MCF 10A (cell line): ENCODE results near the gene DDX4. TPM values are rescaled to one million over a fixed set of nuclear protein-coding genes. Genes with fewer than 3 reads are reported as not detected.
"Not testable (repeated sequence)": the region's sequence is repeated elsewhere in the genome, so short reads cannot be mapped to it uniquely, and the experiment has no call there.

Experiments
- BruUV-seq: library from RNA; stranded (reverse); fragments of 400-500 nt; replicated peaks from 2 replicates; lab custom pipeline; 2021; lab: Mats Ljungman, UMichigan
- CTCF ChIA-PET: fragments of 300-600 bp; sonication (Branson Sonifier 250); formaldehyde crosslinking; extraction: SDS; loops from one replicate; lab custom pipeline; 2021; ENCODE audit warnings: antibody characterized with exemption, inconsistent platforms; lab: Yijun Ruan, JAX
- POLR2A ChIA-PET: fragments of 300-600, 350-650 bp; sonication (Branson Sonifier 250); formaldehyde crosslinking; extraction: SDS; loops from one replicate; lab custom pipeline; 2020; ENCODE audit warnings: antibody characterized with exemption, inconsistent platforms; lab: Yijun Ruan, JAX
- DNase-seq: peaks from one replicate; pipeline ENCODE4 v3.0.0-alpha.2; 2018; ENCODE audit not compliant: unreplicated experiment
- H3K27ac Mint-ChIP-seq: one replicate; pipeline ENCODE4 v1.8.0; 2022; ENCODE audit warnings: mild to moderate bottlenecking, low read depth, mixed read lengths; ENCODE audit not compliant: unreplicated experiment
- H3K27me3 Mint-ChIP-seq: one replicate; pipeline ENCODE4 v1.8.0; 2022; ENCODE audit warnings: mixed read lengths; ENCODE audit not compliant: insufficient read depth, unreplicated experiment
- H3K36me3 Mint-ChIP-seq: one replicate; pipeline ENCODE4 v1.8.0; 2022; ENCODE audit warnings: mild to moderate bottlenecking, moderate library complexity, mixed read lengths; ENCODE audit not compliant: insufficient read depth, unreplicated experiment
- H3K4me1 Mint-ChIP-seq: one replicate; pipeline ENCODE4 v1.8.0; 2022; ENCODE audit warnings: mixed read lengths; ENCODE audit not compliant: insufficient read depth, unreplicated experiment
- H3K4me3 Mint-ChIP-seq: one replicate; pipeline ENCODE4 v1.8.0; 2022; ENCODE audit warnings: mild to moderate bottlenecking, moderate library complexity, mixed read lengths; ENCODE audit not compliant: unreplicated experiment
- H3K9me3 Mint-ChIP-seq: one replicate; pipeline ENCODE4 v1.8.0; 2022; ENCODE audit warnings: mixed read lengths; ENCODE audit not compliant: unreplicated experiment
- intact Hi-C: fragments of 100-400 bp; cut with micrococcal nuclease; formaldehyde crosslinking; loops from 2 replicates; pipeline ENCODE4 v1.14.1; 2022
- total RNA-seq: library from RNA; stranded (reverse); gene quantifications from 2 replicates; pipeline ENCODE4 v1.2.3, GENCODE V29; 2022
- TF ChIP-seq, protein P1 (sequence below): fragments of 200-600 bp; IDR thresholded peaks from one replicate; pipeline ENCODE4 v1.8.0; 2022; ENCODE audit warnings: antibody characterized with exemption, mild to moderate bottlenecking; ENCODE audit not compliant: unreplicated experiment

DDX4 gene
- total RNA-seq, 1 experiment from 2014 or later: not detected

DNA sequence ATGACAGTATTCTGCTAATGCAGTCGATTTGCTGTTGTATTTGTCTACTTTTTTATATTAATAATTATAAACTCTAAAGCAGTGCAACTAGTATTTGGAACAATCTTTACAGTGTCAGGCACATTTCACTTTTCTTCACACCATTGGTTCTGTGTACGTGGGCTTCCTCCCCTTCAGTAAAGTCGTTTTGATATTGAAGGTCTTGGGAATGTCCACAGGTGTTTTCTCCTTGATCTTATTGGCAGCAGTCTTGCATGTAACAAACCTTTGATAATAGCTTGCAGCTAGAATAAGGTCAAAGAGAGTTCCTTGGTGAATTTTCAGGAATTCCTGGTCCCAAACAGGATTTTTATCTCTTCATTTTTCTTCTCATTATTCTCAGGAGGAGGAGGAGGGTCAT, 12.2 kb downstream of the DDX4 start:
- no peaks in the 10 kb centered on the region for H3K27me3 Mint-ChIP-seq
- H3K4me1 Mint-ChIP-seq: no peaks in the 10 kb centered on the region
- CTCF ChIA-PET: interaction anchor here (0.6 kb wide), 2 partner anchors 46 to 147 kb away, joined by 3 to 4 read pairs; no protein-coding TSS in a partner anchor
- no peak overlapping the region for H3K4me3 Mint-ChIP-seq
- no peaks in the 10 kb centered on the region for H3K9me3 Mint-ChIP-seq
- no peaks in the 10 kb centered on the region for H3K36me3 Mint-ChIP-seq
- POLR2A ChIA-PET: no interaction called here
- TF ChIP-seq, protein P1, sequence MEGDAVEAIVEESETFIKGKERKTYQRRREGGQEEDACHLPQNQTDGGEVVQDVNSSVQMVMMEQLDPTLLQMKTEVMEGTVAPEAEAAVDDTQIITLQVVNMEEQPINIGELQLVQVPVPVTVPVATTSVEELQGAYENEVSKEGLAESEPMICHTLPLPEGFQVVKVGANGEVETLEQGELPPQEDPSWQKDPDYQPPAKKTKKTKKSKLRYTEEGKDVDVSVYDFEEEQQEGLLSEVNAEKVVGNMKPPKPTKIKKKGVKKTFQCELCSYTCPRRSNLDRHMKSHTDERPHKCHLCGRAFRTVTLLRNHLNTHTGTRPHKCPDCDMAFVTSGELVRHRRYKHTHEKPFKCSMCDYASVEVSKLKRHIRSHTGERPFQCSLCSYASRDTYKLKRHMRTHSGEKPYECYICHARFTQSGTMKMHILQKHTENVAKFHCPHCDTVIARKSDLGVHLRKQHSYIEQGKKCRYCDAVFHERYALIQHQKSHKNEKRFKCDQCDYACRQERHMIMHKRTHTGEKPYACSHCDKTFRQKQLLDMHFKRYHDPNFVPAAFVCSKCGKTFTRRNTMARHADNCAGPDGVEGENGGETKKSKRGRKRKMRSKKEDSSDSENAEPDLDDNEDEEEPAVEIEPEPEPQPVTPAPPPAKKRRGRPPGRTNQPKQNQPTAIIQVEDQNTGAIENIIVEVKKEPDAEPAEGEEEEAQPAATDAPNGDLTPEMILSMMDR: no peak
- intact Hi-C loops: no loop called here
- H3K27ac Mint-ChIP-seq: no peak overlapping the region
- no TSS peak for BruUV-seq
- no peak for DNase-seq

DNA sequence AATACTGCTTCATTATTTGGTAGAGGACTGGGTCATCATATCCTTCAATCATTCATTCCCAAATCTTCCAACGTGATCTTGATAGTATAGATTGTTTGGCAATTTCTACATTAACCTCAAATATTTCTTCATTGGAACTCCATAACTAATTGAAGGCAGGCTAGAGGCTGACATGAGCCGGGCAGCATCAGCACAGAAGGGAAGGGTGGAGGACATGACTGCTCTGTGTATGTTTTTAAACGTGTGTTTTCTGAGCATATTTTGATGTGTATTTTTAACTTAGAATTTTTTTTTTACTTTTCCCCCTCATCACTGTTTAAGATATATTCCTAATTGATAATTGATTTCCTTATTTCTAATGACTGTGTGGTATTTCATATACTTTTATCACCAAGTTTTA, 12.6 kb downstream of the DDX4 start:
- Mint-ChIP-seq H3K4me1 (no peaks in the 10 kb centered on the region), H3K27ac (no peak overlapping the region), H3K27me3 (no peaks in the 10 kb centered on the region), H3K4me3 (no peak overlapping the region), H3K9me3 (no peaks in the 10 kb centered on the region), H3K36me3 (no peaks in the 10 kb centered on the region)
- DNase-seq: no peak
- POLR2A ChIA-PET: no interaction called here
- TF ChIP-seq, protein P1: no peak
- intact Hi-C loops: no loop called here
- CTCF ChIA-PET: no interaction called here
- no TSS peak for BruUV-seq

DNA sequence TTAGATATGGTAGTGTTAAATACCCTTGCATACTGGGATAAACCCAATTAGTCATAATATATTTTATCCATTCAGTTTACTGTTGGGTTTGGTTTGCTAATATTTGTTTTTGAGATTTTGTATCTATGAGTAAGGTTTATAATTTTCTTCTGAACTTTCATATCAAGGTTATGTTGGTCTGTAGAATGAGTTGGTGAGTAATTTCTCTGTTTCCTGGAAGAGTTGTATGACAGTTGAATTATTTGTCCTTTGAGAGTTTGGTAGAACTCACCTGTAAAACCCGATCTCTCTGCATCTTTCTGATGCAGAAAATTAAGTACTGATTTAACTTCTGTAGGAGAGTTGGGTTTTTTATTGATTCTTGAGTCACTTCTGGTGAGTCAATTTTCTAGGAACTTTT, 20.4 kb downstream of the DDX4 start:
- CTCF ChIA-PET: interaction anchor here (0.6 kb wide), 1 partner anchor 777 kb away, joined by 4 read pairs; no protein-coding TSS in a partner anchor
- no peak overlapping the region for H3K27ac Mint-ChIP-seq
- POLR2A ChIA-PET: no interaction called here
- no peaks in the 10 kb centered on the region for H3K9me3 Mint-ChIP-seq
- TF ChIP-seq, protein P1: no peak
- H3K4me1 Mint-ChIP-seq: no peaks in the 10 kb centered on the region
- intact Hi-C loops: no loop called here
- no peaks in the 10 kb centered on the region for H3K27me3 Mint-ChIP-seq
- no peak for DNase-seq
- no peaks in the 10 kb centered on the region for H3K36me3 Mint-ChIP-seq
- BruUV-seq: no TSS peak
- H3K4me3 Mint-ChIP-seq: no peak overlapping the region

DNA sequence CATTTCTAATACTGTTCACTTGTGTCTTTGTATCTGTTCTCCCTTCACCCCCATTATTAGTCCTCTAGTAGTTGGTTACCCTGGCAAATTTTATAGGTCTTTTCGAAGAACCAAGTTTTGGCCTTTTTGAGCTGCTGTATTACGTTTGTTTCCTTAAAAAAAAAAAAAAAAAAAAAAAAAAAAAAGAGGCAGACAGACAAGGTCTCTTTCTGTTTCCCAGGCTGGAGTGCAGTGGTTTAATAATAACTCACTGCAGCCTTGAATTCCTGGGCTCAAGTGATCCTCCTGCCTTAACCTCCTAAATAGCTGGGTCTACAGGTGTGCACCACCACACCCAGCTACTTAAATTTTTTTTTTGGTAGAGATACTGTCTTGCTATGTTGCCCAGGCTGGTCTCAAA, 20.9 kb downstream of the DDX4 start:
- Mint-ChIP-seq H3K4me1 (no peaks in the 10 kb centered on the region), H3K36me3 (no peaks in the 10 kb centered on the region), H3K27ac (no peak overlapping the region), H3K27me3 (no peaks in the 10 kb centered on the region), H3K4me3 (no peak overlapping the region), H3K9me3 (no peaks in the 10 kb centered on the region)
- no TSS peak for BruUV-seq
- intact Hi-C loops: no loop called here
- ChIA-PET POLR2A (interaction anchor here (0.6 to 0.7 kb wide), 2 partner anchors 9 to 91 kb away, joined by 4 to 5 read pairs; no protein-coding TSS in a partner anchor), CTCF (interaction anchor here (0.6 kb wide), 1 partner anchor 777 kb away, joined by 4 read pairs; no protein-coding TSS in a partner anchor)
- DNase-seq: no peak
- TF ChIP-seq, protein P1: no peak

DNA sequence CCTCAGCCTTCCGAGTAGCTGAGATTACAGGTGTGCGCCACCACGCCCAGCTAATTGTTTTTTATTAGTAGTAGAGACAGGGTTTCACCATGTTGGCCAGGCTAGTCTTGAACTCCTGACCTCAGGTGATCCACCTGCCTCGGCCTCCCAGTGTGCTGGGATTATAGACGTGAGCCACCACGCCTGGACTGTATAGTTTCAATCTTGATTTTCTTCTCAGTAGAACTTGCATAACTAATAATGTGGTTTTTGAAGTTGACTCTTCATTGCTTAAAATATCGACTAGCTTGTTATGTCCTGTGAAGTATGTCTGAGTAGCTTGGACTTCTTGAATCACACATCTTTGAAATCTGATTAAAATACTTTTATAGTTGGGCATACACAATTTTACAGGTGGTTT, 23.9 kb downstream of the DDX4 start:
- BruUV-seq, H3K4me3 Mint-ChIP-seq, H3K36me3 Mint-ChIP-seq, H3K27ac Mint-ChIP-seq, intact Hi-C loops, H3K9me3 Mint-ChIP-seq, DNase-seq, CTCF ChIA-PET, H3K4me1 Mint-ChIP-seq, H3K27me3 Mint-ChIP-seq: not testable (repeated sequence)
- POLR2A ChIA-PET: interaction anchor here (0.7 kb wide), 1 partner anchor 24 kb away, joined by 3 read pairs; no protein-coding TSS in a partner anchor
